CD14-positive monocyte (primary cell): ENCODE measurements around the gene ADAMTS9. TPM values are rescaled to one million over a fixed set of nuclear protein-coding genes. Genes with fewer than 3 reads are reported as not detected.

Experiments
- DNase-seq, 3 donors: peaks; one replicate each; pipeline ENCODE4 v3.0.0-alpha.2; 2011 to 2022
- H2AFZ ChIP-seq: 2 replicates; pipeline ENCODE4 v1.6.0; 2012; ENCODE audit warnings: mild to moderate bottlenecking, low read depth, low read length, inconsistent platforms; ENCODE audit not compliant: insufficient read depth, poor library complexity, severe bottlenecking
- H3K27ac ChIP-seq, 2 donors: 1 replicate in 1 of 2; 2 replicates in 1 of 2; pipeline ENCODE4 v1.5.1; 2012 to 2013; ENCODE audit warnings: low read length in 2 of 2, control low read depth in 1 of 2, inconsistent platforms in 1 of 2, low read depth in 1 of 2, mild to moderate bottlenecking in 1 of 2
- H3K27me3 ChIP-seq, 2 donors: one replicate each; pipeline versions ENCODE4 v1.6.0 to v1.6.1; 2011 to 2013; ENCODE audit warnings: low read length in 2 of 2; ENCODE audit not compliant: control insufficient read depth in 2 of 2, insufficient read depth in 2 of 2
- H3K36me3 ChIP-seq, 2 donors: replicated peaks in 1 of 2; 1 replicate in 1 of 2; 2 replicates in 1 of 2; pipeline versions ENCODE4 v1.5.1 to v1.6.1; 2012 to 2013; ENCODE audit warnings: low read length in 2 of 2, control low read depth in 1 of 2, inconsistent platforms in 1 of 2, mild to moderate bottlenecking in 1 of 2; ENCODE audit not compliant: insufficient read depth in 2 of 2, control insufficient read depth in 1 of 2
- H3K4me1 ChIP-seq, 2 donors: 1 replicate in 1 of 2; 2 replicates in 1 of 2; pipeline versions ENCODE4 v1.5.1 to v1.6.1; 2012 to 2013; ENCODE audit warnings: low read length in 2 of 2, control low read depth in 1 of 2, inconsistent platforms in 1 of 2, mild to moderate bottlenecking in 1 of 2, moderate library complexity in 1 of 2; ENCODE audit not compliant: insufficient read depth in 2 of 2, control insufficient read depth in 1 of 2
- H3K4me2 ChIP-seq: replicated peaks from 2 replicates; pipeline ENCODE3; 2012; ENCODE audit warnings: low read length, moderate library complexity, mild to moderate bottlenecking; ENCODE audit not compliant: poor library complexity, severe bottlenecking; ENCODE audit errors: extremely low read depth
- H3K4me3 ChIP-seq, 3 experiments: fragments of 200-600 bp in 1 of 3; sonication (generic) in 1 of 3; replicated peaks in 1 of 3; 1 replicate in 2 of 3; 2 replicates in 1 of 3; pipeline ENCODE4 v1.5.1; 2011 to 2013; ENCODE audit warnings: low read length in 3 of 3, mild to moderate bottlenecking in 3 of 3, control low read depth in 2 of 3, low read depth in 2 of 3, inconsistent platforms in 1 of 3, moderate library complexity in 1 of 3
- H3K79me2 ChIP-seq: 2 replicates; pipeline ENCODE4 v1.6.0; 2012; ENCODE audit warnings: mild to moderate bottlenecking, control low read depth, inconsistent platforms, low read length, moderate library complexity; ENCODE audit not compliant: insufficient read depth
- H3K9ac ChIP-seq: 2 replicates; pipeline ENCODE4 v1.6.0; 2017; ENCODE audit warnings: low read length, mild to moderate bottlenecking; ENCODE audit not compliant: insufficient read depth, poor library complexity, severe bottlenecking
- H3K9me3 ChIP-seq, 2 donors: replicated peaks in 1 of 2; 1 replicate in 1 of 2; 2 replicates in 1 of 2; pipeline versions ENCODE4 v1.5.1 to v1.6.1; 2012 to 2013; ENCODE audit warnings: low read length in 2 of 2, control low read depth in 1 of 2; ENCODE audit not compliant: control insufficient read depth in 1 of 2, insufficient read depth in 1 of 2
- H4K20me1 ChIP-seq: 2 replicates; pipeline ENCODE4 v1.6.0; 2012; ENCODE audit warnings: mild to moderate bottlenecking, low read length, control low read depth, moderate library complexity; ENCODE audit not compliant: insufficient read depth
- H3K27ac Mint-ChIP-seq, 7 donors: one replicate each; pipeline ENCODE4 v1.8.0; 2020; ENCODE audit warnings: mild to moderate bottlenecking in 7 of 7, mixed read lengths in 7 of 7, moderate library complexity in 6 of 7, inconsistent platforms in 2 of 7
- H3K27me3 Mint-ChIP-seq, 3 donors: one replicate each; pipeline ENCODE4 v1.8.0; 2021 to 2022; ENCODE audit warnings: low read depth in 3 of 3, mild to moderate bottlenecking in 3 of 3, mixed read lengths in 3 of 3, moderate library complexity in 3 of 3, inconsistent platforms in 1 of 3
- H3K36me3 Mint-ChIP-seq, 2 donors: one replicate each; pipeline ENCODE4 v1.8.0; 2020; ENCODE audit warnings: mixed read lengths in 2 of 2, inconsistent platforms in 1 of 2, mild to moderate bottlenecking in 1 of 2
- H3K4me1 Mint-ChIP-seq: one replicate; pipeline ENCODE4 v1.8.0; 2020; ENCODE audit warnings: mild to moderate bottlenecking, mixed read lengths
- H3K4me3 Mint-ChIP-seq, 2 donors: one replicate each; pipeline ENCODE4 v1.8.0; 2020; ENCODE audit warnings: mild to moderate bottlenecking in 2 of 2, mixed read lengths in 2 of 2, moderate library complexity in 1 of 2
- H3K9me3 Mint-ChIP-seq, 7 donors: one replicate each; pipeline ENCODE4 v1.8.0; 2020 to 2022; ENCODE audit warnings: mixed read lengths in 7 of 7, mild to moderate bottlenecking in 6 of 7, moderate library complexity in 6 of 7, inconsistent platforms in 2 of 7
- WGBS: methylation state at CpG from one replicate; pipeline ENCODE4 v1.1.5; 2013; ENCODE audit warnings: missing lambda C conversion rate; ENCODE audit not compliant: insufficient coverage; 5-methylcytosine and 5-hydroxymethylcytosine counted together
- intact Hi-C, 2 donors: fragments of 100-400 bp; cut with micrococcal nuclease; formaldehyde crosslinking; loops; one replicate each; pipeline versions ENCODE4 v1.15.0 to v1.15.1; 2023
- polyA plus RNA-seq, 3 donors: library from polyadenylated mRNA; depleted of rRNA in 1 of 3; unstranded in 2 of 3; stranded (reverse) in 1 of 3; fragments of 300-500 nt in 2 of 3; fragments of >200 nt in 1 of 3; fragmentation: Illumina TruSeq in 2 of 3; gene quantifications; 1 replicate in 2 of 3; 2 replicates in 1 of 3; pipeline ENCODE4 v1.2.3, GENCODE V29; 2012 to 2021
- TF ChIP-seq, protein P1 (sequence below): fragments of 200-600 bp; IDR thresholded peaks from one replicate; pipeline ENCODE4 v1.8.0; 2022; ENCODE audit warnings: antibody characterized with exemption, mild to moderate bottlenecking

The ADAMTS9 gene
- polyA plus RNA-seq, 3 donors = not detected

DNA sequence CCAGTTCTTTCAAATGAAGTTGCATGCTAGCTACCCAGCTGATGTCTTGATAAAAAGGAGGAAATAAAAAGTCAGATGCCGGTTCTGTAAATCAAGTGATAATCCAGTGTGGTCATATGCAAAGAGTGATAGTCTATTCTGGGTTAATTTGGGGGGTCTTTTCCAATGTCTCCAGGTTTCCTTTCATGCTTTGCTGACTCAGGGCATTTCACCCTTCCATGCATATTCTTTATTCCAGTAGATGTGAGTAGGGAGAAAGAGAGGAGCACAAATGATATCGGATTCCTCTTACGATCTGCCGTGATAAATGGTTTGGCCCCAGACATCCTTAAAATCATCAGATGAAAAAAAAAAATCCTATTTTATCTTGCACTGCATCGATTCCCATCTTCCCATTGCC is 60.8 kb downstream of the ADAMTS9 start:
- DNase-seq = no peak
- Mint-ChIP-seq H3K27ac (no peak overlapping the region), H3K27me3 (no peaks in the 10 kb centered on the region), H3K4me3 (no peak overlapping the region), H3K4me1 (no peaks in the 10 kb centered on the region), H3K36me3 (no peaks in the 10 kb centered on the region), H3K9me3 (peaks cover 0 to 7% (median 4%) of the 10 kb centered on the region in 7 donors)
- H3K27ac ChIP-seq = no peak overlapping the region
- no peaks in the 10 kb centered on the region for H3K79me2 ChIP-seq
- H3K4me1 ChIP-seq = no peaks in the 10 kb centered on the region
- no peak overlapping the region for H3K4me2 ChIP-seq
- H3K9ac ChIP-seq = no peak overlapping the region
- no peaks in the 10 kb centered on the region for H3K36me3 ChIP-seq
- peaks cover 0 to 3% of the 10 kb centered on the region in 2 donors for H3K9me3 ChIP-seq
- intact Hi-C loops = no loop called here
- TF ChIP-seq, protein P1, sequence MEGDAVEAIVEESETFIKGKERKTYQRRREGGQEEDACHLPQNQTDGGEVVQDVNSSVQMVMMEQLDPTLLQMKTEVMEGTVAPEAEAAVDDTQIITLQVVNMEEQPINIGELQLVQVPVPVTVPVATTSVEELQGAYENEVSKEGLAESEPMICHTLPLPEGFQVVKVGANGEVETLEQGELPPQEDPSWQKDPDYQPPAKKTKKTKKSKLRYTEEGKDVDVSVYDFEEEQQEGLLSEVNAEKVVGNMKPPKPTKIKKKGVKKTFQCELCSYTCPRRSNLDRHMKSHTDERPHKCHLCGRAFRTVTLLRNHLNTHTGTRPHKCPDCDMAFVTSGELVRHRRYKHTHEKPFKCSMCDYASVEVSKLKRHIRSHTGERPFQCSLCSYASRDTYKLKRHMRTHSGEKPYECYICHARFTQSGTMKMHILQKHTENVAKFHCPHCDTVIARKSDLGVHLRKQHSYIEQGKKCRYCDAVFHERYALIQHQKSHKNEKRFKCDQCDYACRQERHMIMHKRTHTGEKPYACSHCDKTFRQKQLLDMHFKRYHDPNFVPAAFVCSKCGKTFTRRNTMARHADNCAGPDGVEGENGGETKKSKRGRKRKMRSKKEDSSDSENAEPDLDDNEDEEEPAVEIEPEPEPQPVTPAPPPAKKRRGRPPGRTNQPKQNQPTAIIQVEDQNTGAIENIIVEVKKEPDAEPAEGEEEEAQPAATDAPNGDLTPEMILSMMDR = no peak
- no CpG with 5 or more reads among the region's 5 CpGs for WGBS
- no peaks in the 10 kb centered on the region for H3K27me3 ChIP-seq
- H2AFZ ChIP-seq = no peak overlapping the region
- no peaks in the 10 kb centered on the region for H4K20me1 ChIP-seq
- H3K4me3 ChIP-seq = no peak overlapping the region

DNA sequence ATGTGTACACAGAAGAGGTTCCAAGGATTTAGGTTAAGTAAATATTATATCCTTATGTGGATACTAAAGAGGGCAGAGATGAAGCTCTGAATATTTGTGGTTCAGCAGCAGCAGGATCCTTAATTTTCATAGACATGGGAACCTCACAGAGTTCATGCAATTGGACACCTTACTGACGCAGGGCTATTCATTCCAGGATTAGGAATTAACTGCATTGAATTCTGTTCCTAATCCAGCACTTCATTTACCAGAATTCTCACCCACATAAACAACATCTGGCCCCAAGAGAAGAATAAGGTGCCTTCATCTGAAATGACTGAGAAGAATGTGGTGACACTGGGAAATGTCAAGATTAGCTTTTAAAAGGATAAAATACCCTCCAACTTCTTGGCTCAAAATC is 62.4 kb downstream of the ADAMTS9 start:
- Mint-ChIP-seq H3K4me3 (no peak overlapping the region), H3K27me3 (no peaks in the 10 kb centered on the region), H3K9me3 (peaks cover 0 to 11% (median 6%) of the 10 kb centered on the region in 7 donors), H3K4me1 (no peaks in the 10 kb centered on the region), H3K27ac (no peak overlapping the region), H3K36me3 (no peaks in the 10 kb centered on the region)
- Histone ChIP-seq H3K4me2 (no peak overlapping the region), H4K20me1 (no peaks in the 10 kb centered on the region), H3K27me3 (no peaks in the 10 kb centered on the region), H3K27ac (no peak overlapping the region), H3K9me3 (peaks cover 4 to 9% of the 10 kb centered on the region in 2 donors), H3K36me3 (no peaks in the 10 kb centered on the region), H3K4me1 (no peaks in the 10 kb centered on the region), H3K79me2 (no peaks in the 10 kb centered on the region), H2AFZ (no peak overlapping the region), H3K4me3 (no peak overlapping the region), H3K9ac (no peak overlapping the region)
- no CpG with 5 or more reads among the region's 1 CpG for WGBS
- intact Hi-C loops = no loop called here
- no peak for DNase-seq
- TF ChIP-seq, protein P1 = no peak
